SU-DHL-6 (cell line): ENCODE results near the gene TCEAL9.

ENCODE experiments used
- H2AFZ ChIP-seq: fragments of 200-600 bp; sonication (generic); 2 replicates; pipeline ENCODE4 v1.6.1; 2014; ENCODE audit warnings: low read depth, mild to moderate bottlenecking, moderate library complexity, mixed read lengths, antibody characterized with exemption, low read length; ENCODE audit not compliant: severe bottlenecking
- H3F3A ChIP-seq: fragments of 200-600 bp; shearing (Covaris generic); 2 replicates; pipeline ENCODE4 v1.6.0; 2016; ENCODE audit warnings: antibody characterized with exemption, mild to moderate bottlenecking; ENCODE audit not compliant: insufficient read depth
- H3K27ac ChIP-seq: fragments of 200-600 bp; sonication (generic); 2 replicates; pipeline ENCODE4 v1.5.1; 2016; ENCODE audit warnings: low read depth, mild to moderate bottlenecking, low read length, moderate library complexity, mixed read lengths
- H3K27me3 ChIP-seq: fragments of 200-600 bp; sonication (generic), shearing (Covaris generic); 2 replicates; pipeline ENCODE4 v1.6.0; 2014; ENCODE audit warnings: mild to moderate bottlenecking, low read length
- H3K36me3 ChIP-seq: fragments of 200-600 bp; sonication (generic); 2 replicates; pipeline ENCODE4 v1.6.1; 2014; ENCODE audit warnings: mild to moderate bottlenecking, low read length, mixed read lengths
- H3K4me2 ChIP-seq: fragments of 300-600, 200-600 bp; shearing (Covaris generic), sonication (generic); 2 replicates; pipeline ENCODE4 v1.6.0; 2014; ENCODE audit warnings: low read length, low read depth, mild to moderate bottlenecking; ENCODE audit not compliant: poor library complexity, severe bottlenecking
- H3K4me3 ChIP-seq: fragments of 200-600 bp; sonication (generic); 2 replicates; pipeline ENCODE4 v1.5.1; 2014; ENCODE audit warnings: antibody characterized with exemption, low read length, mild to moderate bottlenecking, mixed read lengths; ENCODE audit not compliant: insufficient read depth, poor library complexity, severe bottlenecking
- H3K79me2 ChIP-seq: fragments of 200-600 bp; sonication (generic); 2 replicates; pipeline ENCODE4 v1.6.1; 2014; ENCODE audit warnings: mild to moderate bottlenecking, low read length, moderate library complexity; ENCODE audit not compliant: insufficient read depth
- H3K9ac ChIP-seq: fragments of 200-600 bp; sonication (generic); 2 replicates; pipeline ENCODE4 v1.7.0; 2014; ENCODE audit warnings: mild to moderate bottlenecking, low read length
- H3K9me2 ChIP-seq: fragments of 200-600 bp; sonication (generic); replicated peaks from 2 replicates; pipeline ENCODE4 v1.6.1; 2014; ENCODE audit warnings: low read length; ENCODE audit not compliant: insufficient read depth
- H3K9me3 ChIP-seq: fragments of 200-600 bp; sonication (generic); 2 replicates; pipeline ENCODE4 v1.6.1; 2014; ENCODE audit warnings: low read length, mixed read lengths; ENCODE audit not compliant: insufficient read depth
- H4K20me1 ChIP-seq: fragments of 200-600 bp; sonication (generic); 2 replicates; pipeline ENCODE4 v1.6.1; 2014; ENCODE audit warnings: low read depth, mild to moderate bottlenecking, antibody characterized with exemption, low read length, moderate library complexity, mixed read lengths
- CTCF ChIP-seq: fragments of 200-600 bp; sonication (generic); IDR thresholded peaks from one replicate; pipeline ENCODE4 v1.5.1; 2017; ENCODE audit warnings: antibody characterized with exemption, mild to moderate bottlenecking, low read length, moderate library complexity; ENCODE audit not compliant: insufficient read depth, poor library complexity, severe bottlenecking
- EZH2phosphoT487 ChIP-seq: fragments of 200-600 bp; sonication (generic), shearing (Covaris generic); conservative IDR thresholded peaks from 2 replicates; pipeline ENCODE4 v1.6.1; 2018; ENCODE audit warnings: mild to moderate bottlenecking, antibody characterized with exemption, low read length, moderate library complexity, mixed read lengths

Gene TCEAL9

GRCh38 chrX:103311399-103311780 lies 44.9 kb upstream of the TCEAL9 start:
- no peaks in the 10 kb centered on the region for H3F3A ChIP-seq
- H3K79me2 ChIP-seq: no peaks in the 10 kb centered on the region
- H3K4me3 ChIP-seq: no peak overlapping the region
- no peaks in the 10 kb centered on the region for H3K9me3 ChIP-seq
- H3K27me3 ChIP-seq: no peaks in the 10 kb centered on the region
- no peak overlapping the region for H3K4me2 ChIP-seq
- H3K27ac ChIP-seq: no peak overlapping the region
- H3K9ac ChIP-seq: no peak overlapping the region
- H3K9me2 ChIP-seq: no peaks in the 10 kb centered on the region
- H2AFZ ChIP-seq: no peak overlapping the region
- no peaks in the 10 kb centered on the region for H3K36me3 ChIP-seq
- no peaks in the 10 kb centered on the region for H4K20me1 ChIP-seq
- TF ChIP-seq EZH2phosphoT487: no peak
- TF ChIP-seq CTCF: no peak

- Histone ChIP-seq H3K27ac (no peak within 1 kb of the TSS), H3F3A (no peaks in the 10 kb centered on the region), H3K9me3 (no peaks in the 10 kb centered on the region), H3K9me2 (no peaks in the 10 kb centered on the region), H3K27me3 (no peaks in the 10 kb centered on the region), H2AFZ (no peak within 1 kb of the TSS), H3K79me2 (no peaks in the 10 kb centered on the region), H4K20me1 (no peaks in the 10 kb centered on the region), H3K9ac (no peak within 1 kb of the TSS), H3K4me2 (no peak within 1 kb of the TSS), H3K36me3 (no peaks in the 10 kb centered on the region), H3K4me3 (no peak within 1 kb of the TSS)
- TF ChIP-seq CTCF: no peak
- no peak for TF ChIP-seq EZH2phosphoT487
Measured at GRCh38 chrX:103329991-103330390, 26.3 kb upstream of the TCEAL9 start, which contains the start of gene TCEAL7. TCEAL7 (plus strand) TSS chrX:103330239; CDS start chrX:103331404, 1,165 bp downstream.

- no peaks in the 10 kb centered on the region for H3K36me3 ChIP-seq
- no peaks in the 10 kb centered on the region for H3K27me3 ChIP-seq
- no peak overlapping the region for H2AFZ ChIP-seq
- H4K20me1 ChIP-seq: no peaks in the 10 kb centered on the region
- no peaks in the 10 kb centered on the region for H3K9me2 ChIP-seq
- TF ChIP-seq EZH2phosphoT487: no peak
- no peak for TF ChIP-seq CTCF
- no peak overlapping the region for H3K4me3 ChIP-seq
- H3K4me2 ChIP-seq: no peak overlapping the region
- no peak overlapping the region for H3K27ac ChIP-seq
- no peaks in the 10 kb centered on the region for H3K9me3 ChIP-seq
- no peak overlapping the region for H3K9ac ChIP-seq
- H3F3A ChIP-seq: no peaks in the 10 kb centered on the region
- no peaks in the 10 kb centered on the region for H3K79me2 ChIP-seq
Measured at GRCh38 chrX:103330681-103331288, 25.5 kb upstream of the TCEAL9 start.
